ENCODE results near the gene FUT1.
A peak's percentile ranks its signal among the peaks of the same experiment; 100 is the strongest.
"Not testable (repeated sequence)": the region's sequence is repeated elsewhere in the genome, so short reads cannot be mapped to it uniquely, and the experiment has no call there.

Gene FUT1

DNA sequence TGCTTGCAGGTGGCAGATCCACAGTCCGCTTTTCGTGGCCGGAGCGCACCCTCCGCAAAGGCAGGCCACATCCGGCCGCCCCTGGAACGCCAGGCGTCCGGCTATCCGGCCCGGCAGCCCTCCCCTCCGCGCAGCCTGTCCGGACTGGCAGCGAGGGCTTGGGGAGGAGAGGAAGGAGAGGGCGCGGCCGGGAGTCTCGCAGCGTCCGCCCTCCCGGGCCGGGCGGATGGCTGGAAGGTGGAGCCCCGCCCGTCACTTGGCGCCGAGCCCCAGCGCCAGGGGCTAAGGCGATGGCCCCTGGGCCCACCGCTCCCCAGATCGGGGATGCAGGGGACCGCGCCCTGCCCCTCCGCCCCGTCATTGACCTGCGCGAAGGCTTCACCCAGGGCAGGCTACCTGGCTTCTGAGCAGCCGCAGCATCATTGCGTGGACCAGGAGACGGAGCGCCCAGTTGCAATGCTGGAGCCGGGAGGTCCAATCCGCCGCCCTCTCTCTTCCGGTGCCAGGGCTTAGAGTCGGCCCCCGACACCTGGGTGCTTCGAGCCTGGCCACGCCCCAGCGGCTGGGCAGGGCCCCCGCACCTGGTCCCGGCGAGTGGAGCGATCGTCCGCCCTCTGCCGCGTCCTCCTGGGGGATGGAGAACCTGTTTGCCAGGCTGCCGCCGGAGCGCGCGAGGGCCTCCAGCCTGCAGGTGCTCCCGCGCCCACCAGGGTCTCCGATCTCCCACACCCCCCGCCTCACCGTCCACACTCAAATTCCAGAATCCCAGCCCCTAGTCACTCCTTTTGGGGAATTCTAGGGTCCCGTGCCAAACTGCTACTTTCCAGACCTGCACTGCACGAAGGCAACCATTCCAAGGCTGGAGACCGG is at the start of gene FUT1:
FUT1 (minus strand) TSS at position 146 of the 870 bp plus-strand sequence. CDS start 1,360 bp downstream, outside the sequence.
- DNase-seq (ENCODE audit: low spot score) = peak; percentile 14

DNA sequence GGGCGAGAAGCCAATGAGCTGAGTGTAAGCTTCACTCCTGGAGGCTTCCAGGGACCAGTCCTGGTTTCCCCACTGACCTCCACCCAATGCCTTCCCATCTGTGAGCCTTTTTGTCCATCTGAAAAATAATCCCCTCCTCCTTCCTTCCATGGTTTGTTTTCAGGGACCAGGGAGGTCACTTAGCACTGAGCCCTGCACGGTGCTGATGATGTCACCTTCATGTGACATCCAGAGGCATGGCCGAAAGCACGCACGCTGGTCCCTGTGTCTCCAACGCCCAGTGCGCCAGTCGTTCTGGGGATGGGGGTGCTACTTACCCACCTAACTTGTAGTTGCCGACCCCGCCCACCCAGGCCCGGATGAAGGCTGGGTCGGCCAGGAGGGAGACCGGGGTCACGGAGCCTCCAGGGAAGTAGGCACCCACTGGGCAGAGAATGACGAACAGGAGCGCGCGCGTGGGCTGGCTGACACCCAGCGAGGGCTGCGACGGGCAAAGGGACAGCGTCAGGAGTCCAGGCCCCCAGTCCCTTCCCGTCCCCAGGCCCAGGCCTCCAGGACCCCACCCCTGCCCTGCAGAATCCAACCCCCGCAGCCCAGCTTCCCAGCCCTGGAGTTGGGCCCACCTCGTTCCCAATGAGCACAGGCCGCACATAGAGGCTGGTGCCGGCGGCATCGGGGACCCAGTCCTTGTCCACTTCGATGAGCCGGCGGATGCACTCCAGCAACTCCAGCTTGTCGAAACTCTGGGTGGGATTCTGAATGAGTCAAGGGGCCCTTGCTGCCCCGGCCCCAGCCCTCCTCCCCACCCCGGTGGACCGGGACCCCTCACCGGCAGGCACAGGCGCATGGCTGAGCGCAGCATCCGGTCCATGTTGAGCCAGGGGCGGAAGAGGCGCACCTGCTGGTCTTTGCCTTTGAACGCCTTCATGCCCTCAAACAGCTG is 47.2 kb upstream of the FUT1 start:
- no peak for DNase-seq (ENCODE audit: low spot score)

DNA sequence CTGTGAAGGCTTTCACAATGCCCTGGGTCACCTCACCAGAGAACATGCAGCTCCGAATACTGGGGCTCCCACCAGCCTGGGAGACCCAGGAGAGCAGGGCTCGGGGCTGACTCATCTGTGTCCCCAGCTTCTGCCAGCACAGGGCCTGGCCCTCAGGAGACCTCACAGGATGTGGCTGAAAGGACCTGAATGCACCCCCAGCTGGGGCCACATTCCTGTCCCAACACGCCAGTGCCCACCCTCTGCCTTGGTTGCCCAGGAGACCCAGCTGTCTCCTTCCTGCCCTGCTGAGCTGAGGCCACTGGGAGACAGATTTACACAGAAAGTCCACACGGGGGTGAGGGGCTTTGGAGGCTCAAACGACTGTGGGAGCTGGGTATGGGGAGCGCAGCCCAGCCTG is 46.5 kb upstream of the FUT1 start:
- DNase-seq (ENCODE audit: low spot score) = no peak

DNA sequence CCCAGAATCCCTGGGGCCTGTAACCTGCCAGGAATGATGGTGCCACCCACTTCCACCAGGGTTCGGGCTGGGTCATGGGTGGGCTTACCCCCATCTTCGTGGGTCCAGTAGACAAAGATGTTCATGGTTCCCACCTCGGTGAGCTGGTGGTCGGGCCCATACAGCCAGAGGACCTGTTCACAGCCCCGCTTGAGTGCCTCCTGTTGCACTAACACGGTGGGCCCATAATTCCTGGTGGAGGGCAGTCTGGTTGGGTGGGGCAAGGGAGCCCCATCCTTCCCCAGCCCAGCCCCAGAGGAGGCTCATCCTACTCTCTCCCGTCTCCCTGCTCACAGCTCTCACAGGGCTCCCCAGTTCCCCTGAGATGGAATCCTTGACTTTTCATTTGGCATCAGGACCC is 44.7 kb upstream of the FUT1 start:
- DNase-seq (ENCODE audit: low spot score) = no peak

DNA sequence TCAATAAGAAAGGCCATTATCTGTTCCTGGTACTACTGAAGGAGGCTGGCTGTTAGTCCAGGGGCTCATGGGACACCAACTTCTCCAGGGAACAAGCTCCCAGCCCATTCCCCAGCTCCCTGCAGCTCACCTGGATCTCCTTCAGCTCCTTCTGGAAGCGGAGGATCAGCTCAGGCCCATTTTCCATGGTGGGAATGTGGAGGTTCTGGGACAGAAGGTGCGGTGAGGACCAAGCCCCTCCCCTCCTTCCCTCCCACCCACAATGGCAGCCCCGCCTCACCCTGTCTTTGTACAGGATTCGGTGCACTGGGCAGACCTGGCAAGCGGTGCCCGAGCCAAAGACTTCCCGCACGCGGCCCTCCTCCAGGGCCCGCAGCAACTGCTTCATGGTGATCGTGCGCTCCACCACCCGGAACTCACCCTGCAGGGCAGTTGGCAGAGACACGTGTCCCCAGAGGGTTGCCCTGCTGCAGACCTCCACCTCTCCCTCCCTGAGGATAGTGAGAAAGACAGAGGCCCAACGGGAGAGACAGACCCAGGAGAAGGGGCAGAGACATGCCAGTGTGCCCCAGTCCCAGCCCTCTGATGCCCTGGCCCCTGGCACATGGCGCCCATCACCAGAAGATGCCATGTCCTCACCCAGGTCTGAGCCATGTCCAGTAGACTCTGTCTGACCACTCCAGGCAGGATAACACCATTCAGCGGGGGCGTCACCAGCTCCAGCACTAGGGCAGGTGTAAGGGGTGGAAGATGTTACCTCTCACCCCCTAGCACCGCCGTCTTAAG is 44.0 kb upstream of the FUT1 start:
- DNase-seq (ENCODE audit: low spot score) = no peak

DNA sequence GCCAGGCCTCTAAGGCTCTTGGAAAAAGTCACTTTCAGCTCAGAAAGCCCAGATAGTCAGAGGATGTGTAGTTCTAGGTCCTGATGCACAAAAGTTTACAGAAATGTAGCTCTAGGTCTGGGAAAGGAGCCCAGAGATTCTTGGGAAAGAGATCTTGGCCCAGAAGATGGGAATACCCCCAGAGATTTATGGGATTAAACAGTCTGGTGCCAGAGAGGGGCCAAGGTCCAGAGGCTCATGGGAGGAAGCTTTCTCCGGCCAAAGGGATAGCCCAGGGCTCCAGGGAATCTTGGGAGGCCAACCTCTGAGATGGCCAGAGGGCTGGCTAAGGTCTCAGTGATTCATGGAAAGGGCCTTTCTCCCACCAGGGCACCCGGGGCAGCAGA is 43.2 kb upstream of the FUT1 start:
- no peak for DNase-seq (ENCODE audit: low spot score)

DNA sequence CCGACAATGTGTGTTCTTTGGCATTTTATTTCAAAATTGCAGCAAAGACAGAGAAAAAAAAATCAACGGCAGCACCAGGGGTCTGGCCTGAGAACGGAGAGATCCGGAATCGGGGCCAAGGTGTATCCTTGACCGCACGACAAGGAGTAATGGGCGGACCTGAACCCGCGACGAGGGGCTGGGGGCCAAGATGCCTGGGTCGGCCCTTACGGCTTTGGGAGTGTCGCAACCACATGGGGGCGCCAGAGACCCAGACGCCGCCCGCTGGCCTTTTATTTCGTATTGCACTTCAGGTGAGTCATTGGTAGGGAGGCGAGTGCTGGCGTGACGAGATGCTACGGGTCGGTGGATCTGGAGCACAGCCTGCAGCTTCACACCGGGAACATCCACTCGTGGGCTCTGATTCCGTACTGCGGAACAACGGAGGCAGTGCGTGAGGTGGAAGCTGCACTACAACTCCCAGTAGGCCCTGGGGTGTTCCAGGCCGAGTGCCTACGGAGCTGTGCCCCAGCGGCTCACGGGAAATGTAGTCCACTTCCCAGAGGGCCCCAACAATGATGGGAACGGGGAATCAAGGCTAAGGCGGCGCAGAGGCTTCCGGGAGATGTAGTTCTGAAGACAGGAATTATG is 42.7 kb upstream of the FUT1 start:
- peak; percentile 90 for DNase-seq (ENCODE audit: low spot score)

DNA sequence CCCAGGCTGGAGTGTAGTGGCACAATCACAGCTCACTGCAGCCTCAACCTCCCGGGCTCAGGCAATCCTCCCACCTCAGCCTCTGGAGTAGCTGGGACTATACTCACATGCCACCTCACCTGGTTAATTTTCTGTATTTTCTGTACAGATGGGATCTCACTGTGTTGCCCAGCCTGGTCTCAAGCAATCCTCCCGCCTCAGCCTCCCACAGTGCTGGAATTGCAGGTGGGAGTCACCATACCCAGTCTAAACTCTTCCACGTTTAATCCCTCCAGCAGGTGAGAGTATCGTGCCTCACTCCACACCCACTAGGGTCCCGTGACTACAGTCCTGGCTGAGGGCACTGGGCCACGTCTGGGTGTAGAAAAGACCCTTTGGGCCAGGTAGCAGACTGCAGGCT is 41.9 kb upstream of the FUT1 start:
- no peak for DNase-seq (ENCODE audit: low spot score)

DNA sequence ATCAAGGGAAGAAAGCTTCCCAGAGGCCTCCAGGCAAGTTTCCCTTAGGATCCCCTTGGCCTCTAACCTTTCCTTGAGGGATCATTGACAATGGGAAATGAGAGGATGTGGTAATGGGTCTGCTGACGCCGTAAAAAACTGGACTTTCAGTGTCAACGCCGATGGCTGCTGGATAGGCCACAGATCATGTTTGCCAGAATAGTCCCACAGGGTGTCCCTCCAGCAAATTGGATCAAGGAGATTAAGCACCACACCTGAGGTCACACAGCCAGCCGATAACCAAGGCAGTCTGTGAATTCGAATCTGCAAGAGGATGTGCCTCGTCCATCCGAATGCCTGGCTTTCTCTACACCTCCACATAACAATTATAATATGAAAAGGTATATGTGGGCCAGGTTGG is 40.8 kb upstream of the FUT1 start:
- DNase-seq (ENCODE audit: low spot score) = no peak

DNA sequence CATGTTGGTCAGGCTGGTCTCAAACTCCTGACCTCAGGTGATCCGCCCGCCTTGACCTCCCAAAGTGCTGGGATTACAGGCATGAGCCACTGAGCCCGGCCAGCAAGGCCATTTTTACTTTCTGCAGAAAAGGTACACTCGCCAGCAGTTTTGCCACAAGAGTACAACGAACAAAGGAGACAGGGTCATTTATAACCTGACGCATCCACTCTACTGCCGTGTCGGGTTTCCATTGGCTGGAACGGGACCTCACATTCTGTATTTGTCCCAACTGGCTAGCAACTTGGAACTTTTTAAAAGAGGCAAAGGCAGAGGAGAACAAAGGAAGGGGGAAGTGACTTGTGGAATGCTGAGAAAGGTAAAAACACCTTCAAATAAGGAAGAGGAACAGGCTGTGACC is 34.9 kb upstream of the FUT1 start:
- not testable (repeated sequence) for DNase-seq (ENCODE audit: low spot score)

DNA sequence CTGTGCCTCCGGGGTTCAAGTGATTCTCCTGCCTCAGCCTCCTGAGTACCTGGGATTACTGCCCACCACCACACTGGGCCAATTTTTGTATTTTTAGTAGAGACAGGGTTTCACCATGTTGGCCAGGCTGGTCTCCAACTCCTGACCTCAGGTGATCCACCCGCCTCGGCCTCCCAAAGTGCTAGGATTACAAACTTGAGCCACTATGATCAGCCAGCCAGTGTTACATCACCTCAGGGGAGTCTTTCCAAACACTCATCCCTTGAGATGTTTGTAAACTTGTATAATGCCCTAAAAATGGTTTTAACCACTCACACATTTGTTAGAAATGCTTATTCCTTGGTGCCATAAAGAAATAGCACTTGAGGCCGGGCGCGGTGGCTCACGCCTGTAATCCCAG is 34.0 kb upstream of the FUT1 start:
- DNase-seq (ENCODE audit: low spot score) = not testable (repeated sequence)

DNA sequence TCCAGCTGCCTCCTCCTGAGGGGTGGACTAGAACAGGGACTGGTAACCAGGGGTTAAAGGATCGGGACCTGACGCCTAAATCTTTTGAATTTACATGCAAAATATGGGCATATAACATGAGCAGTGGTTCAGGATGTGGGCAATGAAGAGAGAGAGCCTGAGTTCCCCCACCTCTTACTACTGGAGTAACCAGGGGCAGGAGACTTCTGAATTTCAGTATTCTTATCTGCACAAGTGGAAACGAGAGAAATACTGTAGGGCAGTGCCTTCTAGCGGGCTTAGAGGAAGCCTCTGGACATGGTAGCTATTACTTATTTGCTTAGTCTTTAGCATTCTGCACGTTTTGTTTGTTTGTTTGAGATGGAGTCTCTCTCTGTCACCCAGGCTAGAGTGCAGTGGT is 32.1 kb upstream of the FUT1 start:
- no peak for DNase-seq (ENCODE audit: low spot score)

DNA sequence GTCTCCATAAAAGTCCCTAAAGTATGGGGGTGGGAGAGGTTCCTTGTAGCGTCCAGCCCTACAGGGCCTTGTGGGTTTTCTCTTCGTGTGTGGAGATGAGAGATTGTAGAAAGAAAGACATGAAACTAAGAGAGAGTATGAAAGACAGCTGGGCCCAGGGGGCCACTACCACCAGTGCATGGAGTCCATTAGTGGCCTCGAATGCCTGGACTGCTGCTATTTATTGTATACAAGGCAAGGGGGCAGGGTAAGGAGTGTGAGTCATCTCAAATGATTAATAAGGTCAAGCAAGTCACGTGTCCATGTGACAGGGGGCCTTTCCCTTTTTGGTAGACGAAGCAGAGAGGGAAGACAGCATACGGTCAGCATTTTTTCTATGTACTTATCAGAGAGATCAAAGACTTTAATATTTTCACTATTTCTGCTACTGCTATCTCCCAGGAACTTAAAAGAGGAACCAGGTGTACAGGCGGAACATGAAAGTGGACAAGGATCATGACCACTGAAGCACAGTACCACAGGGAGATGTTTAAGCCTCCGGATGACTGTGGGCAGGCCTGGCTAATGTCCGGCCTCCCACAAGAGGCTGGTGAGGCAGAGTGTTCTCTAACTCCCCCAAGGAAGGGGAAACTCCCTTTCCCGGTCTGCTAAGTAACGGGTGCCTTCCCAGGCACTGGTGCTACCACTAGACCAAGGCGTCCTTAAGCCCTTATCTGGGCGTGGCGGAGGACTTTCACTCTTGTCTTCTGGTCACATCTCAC is 28.4 kb upstream of the FUT1 start:
- peak; percentile 6 for DNase-seq (ENCODE audit: low spot score)

DNA sequence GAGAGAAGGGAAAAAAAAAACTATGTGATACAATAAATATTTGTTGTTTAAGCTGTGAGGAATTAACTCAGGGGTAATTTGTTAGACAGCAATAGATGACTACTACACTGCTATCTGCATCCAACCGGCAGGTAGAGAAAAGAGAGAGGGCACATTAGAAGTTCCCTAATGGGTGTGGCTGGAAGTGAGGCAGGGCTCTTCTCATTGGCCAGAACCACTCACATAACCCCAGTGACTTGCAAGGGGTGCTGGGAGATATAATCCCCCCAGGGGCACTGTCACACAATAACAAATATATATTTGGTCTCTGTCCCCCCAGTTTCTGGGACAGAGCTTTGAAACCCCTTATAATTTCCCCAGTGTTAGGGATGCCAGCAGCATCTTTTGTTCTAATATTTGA is 27.2 kb upstream of the FUT1 start:
- no peak for DNase-seq (ENCODE audit: low spot score)

DNA sequence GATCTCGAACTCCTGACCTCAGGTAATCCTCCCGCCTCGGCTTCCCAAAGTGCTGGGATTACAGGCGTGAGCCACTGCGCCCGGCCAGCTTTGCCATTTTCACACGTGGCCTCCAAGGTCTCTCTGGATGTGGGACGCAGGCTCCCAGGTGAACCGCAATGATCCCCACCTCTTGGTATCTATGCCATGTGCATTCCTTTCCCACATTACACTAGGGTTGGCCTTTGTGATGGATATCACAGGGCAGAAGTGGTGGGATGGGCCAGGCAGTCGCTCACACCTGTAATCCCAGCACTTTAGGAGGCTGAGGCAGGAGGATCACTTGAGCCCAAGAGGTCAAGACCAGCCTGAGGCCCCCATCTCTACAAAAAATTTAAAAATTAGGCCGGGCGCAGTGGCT is 25.3 kb upstream of the FUT1 start:
- DNase-seq (ENCODE audit: low spot score) = no peak

DNA sequence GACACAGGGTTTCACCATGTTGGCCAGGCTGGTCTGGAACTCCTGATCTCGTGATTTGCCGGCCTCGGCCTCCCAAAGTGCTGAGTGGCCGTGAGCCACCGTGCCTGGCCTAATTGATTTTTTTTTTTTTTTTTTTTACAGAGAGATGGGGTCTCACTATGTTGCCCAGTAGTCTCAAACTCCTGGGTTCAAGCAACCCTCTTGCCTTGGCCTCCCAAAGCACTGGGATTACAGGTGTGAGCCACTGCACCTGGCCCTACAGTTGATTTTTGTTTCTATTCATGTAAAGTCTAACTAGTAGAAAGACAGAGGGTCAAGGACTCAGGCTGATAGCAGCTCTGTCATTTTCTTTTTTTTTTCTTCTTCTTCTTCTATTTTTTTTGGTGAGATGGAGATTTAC is 24.7 kb upstream of the FUT1 start:
- DNase-seq (ENCODE audit: low spot score) = no peak

DNA sequence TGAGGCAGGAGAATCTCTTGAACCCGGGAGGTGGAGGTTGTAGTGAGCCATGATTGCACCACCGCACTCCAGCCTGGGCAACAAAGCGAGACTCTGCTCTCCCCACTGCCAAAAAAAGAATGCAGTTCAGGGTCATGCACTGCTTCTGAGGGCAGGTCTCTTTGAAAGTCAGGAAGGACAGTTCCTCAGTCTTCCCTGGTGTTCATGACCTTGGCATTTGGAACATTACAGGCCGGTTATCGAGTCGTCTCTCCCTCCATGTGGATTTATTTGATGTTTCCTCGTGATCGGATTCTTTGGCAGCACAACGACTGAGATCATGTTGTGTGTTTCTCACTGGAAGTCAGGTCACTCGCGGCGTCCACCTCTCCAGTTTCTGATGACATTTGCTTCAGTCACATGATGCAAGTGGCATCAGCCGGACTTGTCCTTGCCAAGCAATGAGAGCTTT is 20.1 kb upstream of the FUT1 start:
- DNase-seq (ENCODE audit: low spot score) = no peak

DNA sequence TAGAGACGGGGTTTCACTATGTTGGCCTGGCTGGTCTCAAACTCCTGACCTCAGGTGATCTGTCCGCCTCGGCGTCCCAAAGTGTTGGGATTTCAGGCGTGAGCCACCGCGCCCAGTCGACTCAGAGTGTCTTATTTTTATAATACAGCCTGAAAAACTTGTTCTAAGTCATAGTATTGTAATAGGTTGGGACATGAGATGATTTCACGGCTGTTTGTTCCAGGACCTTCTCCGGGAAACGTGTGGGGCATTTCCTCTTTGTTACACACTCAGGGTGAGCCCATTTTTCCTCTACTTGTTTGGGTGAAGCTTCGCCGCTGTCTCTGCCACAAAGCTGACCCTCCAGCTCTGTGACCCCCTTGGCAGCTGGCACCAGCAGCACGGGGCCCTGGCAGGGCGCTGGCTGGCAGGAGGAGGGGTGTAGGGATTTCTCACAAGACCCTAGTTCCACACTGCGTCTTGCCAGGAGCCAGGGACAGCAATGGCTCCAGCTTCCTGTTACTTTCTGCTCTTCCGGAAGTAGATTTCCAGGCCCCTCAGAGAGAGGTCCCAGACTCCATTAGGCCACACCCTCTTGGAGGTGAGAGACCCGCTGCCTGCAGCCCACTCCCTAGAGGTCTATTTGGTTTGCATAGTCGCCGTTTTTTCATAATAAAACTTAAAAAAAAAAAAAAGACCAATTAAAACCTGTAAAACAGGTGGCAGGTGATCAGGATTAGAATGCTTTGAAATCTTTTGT is 18.5 kb upstream of the FUT1 start:
- no peak for DNase-seq (ENCODE audit: low spot score)

DNA sequence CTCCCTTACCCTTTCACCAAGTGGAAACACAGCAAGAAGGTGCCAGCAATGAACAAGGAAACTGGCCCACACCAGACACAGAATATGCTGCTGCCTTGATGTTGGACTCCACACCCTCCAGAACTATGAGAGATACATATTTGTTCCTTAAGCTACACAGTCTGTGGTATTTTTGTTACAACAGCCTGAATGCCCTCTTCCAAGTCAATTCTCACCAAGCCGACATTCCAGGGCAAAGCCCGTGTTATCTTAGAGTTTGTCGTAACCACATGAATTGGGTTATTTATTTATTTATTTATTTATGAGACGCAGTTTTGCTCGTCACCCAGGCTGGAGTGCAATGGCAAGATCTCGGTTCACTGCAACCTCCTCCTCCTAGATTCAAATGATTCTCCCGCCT is 17.8 kb upstream of the FUT1 start:
- no peak for DNase-seq (ENCODE audit: low spot score)

DNA sequence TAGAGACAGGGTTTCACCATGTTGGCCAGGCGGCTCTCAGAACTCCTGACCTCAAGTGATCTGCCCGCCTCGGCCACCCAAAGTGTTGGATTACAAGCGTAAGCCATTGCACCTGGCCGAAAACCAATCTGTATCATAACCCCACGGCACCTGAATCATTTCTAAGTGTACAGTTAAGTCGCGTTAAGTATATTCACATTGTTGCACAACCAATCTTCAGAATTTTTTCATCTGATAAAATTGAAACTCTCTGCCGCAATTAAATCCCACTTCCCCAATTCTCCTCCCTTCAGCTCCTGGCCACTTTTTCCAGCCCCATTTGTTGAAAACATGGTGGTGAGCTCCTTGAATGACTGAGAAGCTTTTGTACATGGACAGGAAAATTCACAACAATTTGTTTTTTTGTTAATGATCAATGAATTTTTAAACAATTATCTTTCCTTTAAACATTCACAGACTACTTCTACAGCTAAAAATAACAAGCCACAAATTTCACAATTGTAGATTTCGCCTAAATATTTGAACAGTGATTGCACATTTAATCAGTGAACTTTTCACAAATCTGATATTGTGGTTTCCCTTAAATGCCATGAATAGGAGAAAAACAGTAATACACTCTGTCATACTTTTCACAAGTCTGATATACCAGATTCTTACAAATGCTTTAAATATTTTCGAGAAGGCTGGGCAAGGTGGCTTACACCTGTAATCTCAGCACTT is 16.7 kb upstream of the FUT1 start:
- no peak for DNase-seq (ENCODE audit: low spot score)
